Hepatic stellate cell (primary cell): ENCODE measurements around the gene ACMSD.

ENCODE experiments used
- DNase-seq: peaks from one replicate; pipeline ENCODE4 v3.0.0; 2011; ENCODE audit warnings: low spot score

Gene ACMSD

DNA sequence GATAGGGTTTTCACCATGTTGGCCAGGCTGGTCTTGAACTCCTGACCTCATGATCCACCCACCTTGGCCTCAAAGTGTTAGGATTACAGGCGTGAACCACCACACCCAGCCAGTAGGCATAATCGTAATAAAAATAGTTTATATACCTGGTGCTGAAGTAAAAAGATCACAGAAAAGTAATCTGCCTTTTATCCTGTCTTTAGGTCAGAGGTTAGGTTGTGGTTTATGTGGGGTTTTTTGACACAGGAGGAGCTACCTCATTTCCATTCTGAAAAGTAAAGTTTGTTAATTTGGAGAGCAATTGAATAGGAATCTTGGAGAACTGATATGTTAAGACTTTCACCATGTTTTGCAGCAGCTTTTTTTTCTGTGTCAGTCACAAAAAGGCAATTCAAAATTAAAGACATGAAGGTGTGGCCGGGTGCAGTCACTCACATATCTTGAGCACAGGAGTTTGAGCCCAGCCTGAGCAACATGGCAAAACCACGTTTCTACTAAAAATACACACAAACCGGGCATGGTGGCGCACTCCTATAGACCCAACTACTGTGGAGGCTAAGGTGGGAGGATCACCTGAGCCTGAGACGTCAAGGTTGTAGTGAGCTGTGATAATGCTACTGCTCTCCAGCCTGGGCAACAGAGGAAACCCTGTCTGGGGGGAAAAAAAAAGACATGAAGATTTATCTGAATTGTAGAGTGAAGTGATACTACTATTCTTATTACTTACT is 111.7 kb downstream of the ACMSD start:
- no peak for DNase-seq

DNA sequence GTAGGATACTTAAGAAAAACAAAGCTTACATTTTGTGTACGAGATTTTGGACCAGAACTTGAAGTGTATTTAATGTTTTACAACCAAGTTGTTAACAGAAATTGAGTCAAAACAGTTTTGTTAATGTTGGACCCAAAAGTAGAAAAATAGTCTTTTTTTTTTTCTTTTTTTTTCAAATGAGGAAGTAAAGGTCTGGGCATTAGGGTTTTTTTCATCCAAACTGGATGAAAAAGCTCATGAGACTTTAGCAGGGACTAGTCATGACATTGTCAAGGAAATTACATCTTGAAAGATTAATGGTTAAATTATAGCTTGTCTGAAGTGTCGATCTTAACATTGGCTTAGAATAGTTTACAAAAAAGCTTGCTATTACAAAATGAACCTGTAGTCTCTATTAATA is 112.5 kb downstream of the ACMSD start:
- DNase-seq = no peak
